ENCODE results near the gene SSTR3.
A peak's percentile ranks its signal among the peaks of the same experiment; 100 is the strongest.

The SSTR3 gene

DNA sequence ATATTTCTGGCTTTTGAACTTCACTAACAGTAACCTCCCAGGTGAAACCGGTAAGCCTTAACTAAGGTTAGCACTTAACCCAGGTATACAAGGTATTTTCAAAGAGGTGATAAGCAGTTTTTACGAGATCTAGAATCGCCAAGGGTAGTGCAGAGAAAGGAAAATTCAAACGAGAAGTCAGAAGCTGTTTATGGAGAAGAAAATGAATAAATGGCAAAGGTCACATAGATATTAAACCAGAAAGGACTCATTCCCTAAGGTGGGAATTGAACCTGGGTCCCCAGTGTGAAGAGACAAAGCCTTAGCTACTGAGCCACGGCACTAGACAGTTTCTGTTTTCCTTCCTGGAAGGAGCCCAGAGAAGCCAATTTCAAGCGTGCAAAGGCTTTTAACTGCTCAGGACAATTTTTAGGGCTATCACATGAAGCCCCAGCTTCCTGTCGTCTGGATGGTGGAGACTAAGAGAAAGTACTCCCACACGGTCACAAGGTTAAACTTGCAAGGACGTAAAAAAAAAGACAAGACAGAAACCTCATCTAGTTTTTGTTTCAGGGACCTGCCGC, 18.6 kb downstream of the SSTR3 start:
- no peaks in the 10 kb centered on the region for H3K27me3 ChIP-seq (ENCODE audit: control insufficient read depth in 1 of 2, insufficient read depth in 2 of 2, low read length in 2 of 2)
- H3K36me3 ChIP-seq (ENCODE audit: control insufficient read depth in 1 of 2, insufficient read depth in 2 of 2, low read length in 2 of 2), result no peaks in the 10 kb centered on the region
- no peak overlapping the region for H3K27ac ChIP-seq (ENCODE audit: low read depth, low read length)
- no peak overlapping the region for H3K9ac ChIP-seq (ENCODE audit: low read depth in 1 of 2, low read length in 2 of 2)
- H3K4me3 ChIP-seq (ENCODE audit: low read depth in 1 of 2, low read length in 2 of 2), result no peak overlapping the region
- H3K9me3 ChIP-seq (ENCODE audit: control insufficient read depth in 1 of 2, low read length in 2 of 2), result no peaks in the 10 kb centered on the region
- H3K4me1 ChIP-seq (ENCODE audit: control insufficient read depth in 1 of 2, insufficient read depth in 2 of 2, low read length in 2 of 2), result peaks cover 30 to 42% of the 10 kb centered on the region in 2 donors

DNA sequence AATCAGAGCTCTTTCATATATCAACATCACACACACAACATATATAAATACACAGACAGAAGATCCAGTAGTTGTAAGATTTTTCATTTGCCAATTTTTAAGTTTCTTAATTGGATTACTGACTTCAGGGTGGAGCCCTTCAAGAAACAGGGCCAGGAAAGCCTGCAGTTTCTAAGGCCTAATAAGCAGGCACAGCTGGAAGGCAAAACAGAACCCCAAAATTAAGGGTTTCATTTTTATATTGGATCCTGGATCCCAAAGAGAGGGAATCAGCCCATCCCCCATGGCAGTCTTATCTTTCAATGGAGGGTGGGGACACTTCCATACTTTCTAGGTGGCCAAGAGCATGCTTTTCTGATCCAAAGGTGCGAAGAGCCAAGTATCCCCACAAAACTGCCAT, 19.5 kb downstream of the SSTR3 start:
- H3K27ac ChIP-seq (ENCODE audit: low read depth, low read length), result no peak overlapping the region
- no peaks in the 10 kb centered on the region for H3K9me3 ChIP-seq (ENCODE audit: control insufficient read depth in 1 of 2, low read length in 2 of 2)
- H3K27me3 ChIP-seq (ENCODE audit: control insufficient read depth in 1 of 2, insufficient read depth in 2 of 2, low read length in 2 of 2), result no peaks in the 10 kb centered on the region
- H3K9ac ChIP-seq (ENCODE audit: low read depth in 1 of 2, low read length in 2 of 2), result no peak overlapping the region
- H3K4me1 ChIP-seq (ENCODE audit: control insufficient read depth in 1 of 2, insufficient read depth in 2 of 2, low read length in 2 of 2), result peaks cover 34 to 46% of the 10 kb centered on the region in 2 donors
- no peak overlapping the region for H3K4me3 ChIP-seq (ENCODE audit: low read depth in 1 of 2, low read length in 2 of 2)
- no peaks in the 10 kb centered on the region for H3K36me3 ChIP-seq (ENCODE audit: control insufficient read depth in 1 of 2, insufficient read depth in 2 of 2, low read length in 2 of 2)

- peaks cover 34 to 46% of the 10 kb centered on the region in 2 donors for H3K4me1 ChIP-seq (ENCODE audit: control insufficient read depth in 1 of 2, insufficient read depth in 2 of 2, low read length in 2 of 2)
- no peak overlapping the region for H3K27ac ChIP-seq (ENCODE audit: low read depth, low read length)
- H3K4me3 ChIP-seq (ENCODE audit: low read depth in 1 of 2, low read length in 2 of 2), result no peak overlapping the region
- no peaks in the 10 kb centered on the region for H3K27me3 ChIP-seq (ENCODE audit: control insufficient read depth in 1 of 2, insufficient read depth in 2 of 2, low read length in 2 of 2)
- no peaks in the 10 kb centered on the region for H3K36me3 ChIP-seq (ENCODE audit: control insufficient read depth in 1 of 2, insufficient read depth in 2 of 2, low read length in 2 of 2)
- H3K9ac ChIP-seq (ENCODE audit: low read depth in 1 of 2, low read length in 2 of 2), result no peak overlapping the region
- no peaks in the 10 kb centered on the region for H3K9me3 ChIP-seq (ENCODE audit: control insufficient read depth in 1 of 2, low read length in 2 of 2)
These were observed 20.1 kb downstream of the SSTR3 start for GRCh38 chr22:37192204-37192603.

GRCh38 chr22:37190262-37190780, 22.0 kb downstream of the SSTR3 start:
- H3K9ac ChIP-seq (ENCODE audit: low read depth in 1 of 2, low read length in 2 of 2), result no peak overlapping the region
- H3K4me1 ChIP-seq (ENCODE audit: control insufficient read depth in 1 of 2, insufficient read depth in 2 of 2, low read length in 2 of 2), result peaks cover 27 to 36% of the 10 kb centered on the region in 2 donors
- H3K4me3 ChIP-seq (ENCODE audit: low read depth in 1 of 2, low read length in 2 of 2), result no peak overlapping the region
- H3K27me3 ChIP-seq (ENCODE audit: control insufficient read depth in 1 of 2, insufficient read depth in 2 of 2, low read length in 2 of 2), result no peaks in the 10 kb centered on the region
- H3K9me3 ChIP-seq (ENCODE audit: control insufficient read depth in 1 of 2, low read length in 2 of 2), result no peaks in the 10 kb centered on the region
- H3K27ac ChIP-seq (ENCODE audit: low read depth, low read length), result no peak overlapping the region
- H3K36me3 ChIP-seq (ENCODE audit: control insufficient read depth in 1 of 2, insufficient read depth in 2 of 2, low read length in 2 of 2), result no peaks in the 10 kb centered on the region

DNA sequence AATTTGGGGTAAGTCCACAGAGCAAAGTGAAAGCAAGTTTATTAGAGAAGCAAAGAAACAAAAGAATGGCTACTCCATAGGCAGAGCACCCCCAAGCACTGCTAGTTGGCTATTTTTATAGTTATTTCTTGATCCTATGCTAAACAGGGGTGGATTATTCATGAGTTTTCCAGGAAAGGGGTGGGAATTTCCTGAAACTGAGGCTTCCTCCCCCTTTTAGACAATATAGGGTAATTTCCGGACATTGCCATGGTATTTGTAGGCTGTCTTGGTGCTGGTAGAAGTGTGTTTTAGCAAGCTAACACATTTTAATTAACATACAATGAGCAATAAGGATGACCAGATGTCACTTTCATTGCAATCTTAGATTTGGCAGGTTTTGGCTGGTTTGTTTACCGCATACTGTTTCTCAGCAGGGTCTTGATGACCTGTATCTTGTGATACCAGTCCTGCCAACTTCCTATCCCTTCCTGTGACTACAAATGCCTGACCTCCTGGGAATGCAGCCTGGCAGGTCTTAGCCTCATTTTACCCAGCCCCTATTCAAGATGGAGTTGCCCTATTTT, 23.3 kb downstream of the SSTR3 start:
- H3K4me3 ChIP-seq (ENCODE audit: low read depth in 1 of 2, low read length in 2 of 2), result peak overlapping the region in 1 of 2 donors; percentile 52
- peak overlapping the region; percentile 86 for H3K27ac ChIP-seq (ENCODE audit: low read depth, low read length)
- H3K4me1 ChIP-seq (ENCODE audit: control insufficient read depth in 1 of 2, insufficient read depth in 2 of 2, low read length in 2 of 2), result peaks cover 27 to 36% of the 10 kb centered on the region in 2 donors
- H3K9me3 ChIP-seq (ENCODE audit: control insufficient read depth in 1 of 2, low read length in 2 of 2), result no peaks in the 10 kb centered on the region
- no peaks in the 10 kb centered on the region for H3K36me3 ChIP-seq (ENCODE audit: control insufficient read depth in 1 of 2, insufficient read depth in 2 of 2, low read length in 2 of 2)
- peak overlapping the region in 1 of 2 donors; percentile 62 for H3K9ac ChIP-seq (ENCODE audit: low read depth in 1 of 2, low read length in 2 of 2)
- no peaks in the 10 kb centered on the region for H3K27me3 ChIP-seq (ENCODE audit: control insufficient read depth in 1 of 2, insufficient read depth in 2 of 2, low read length in 2 of 2)

DNA sequence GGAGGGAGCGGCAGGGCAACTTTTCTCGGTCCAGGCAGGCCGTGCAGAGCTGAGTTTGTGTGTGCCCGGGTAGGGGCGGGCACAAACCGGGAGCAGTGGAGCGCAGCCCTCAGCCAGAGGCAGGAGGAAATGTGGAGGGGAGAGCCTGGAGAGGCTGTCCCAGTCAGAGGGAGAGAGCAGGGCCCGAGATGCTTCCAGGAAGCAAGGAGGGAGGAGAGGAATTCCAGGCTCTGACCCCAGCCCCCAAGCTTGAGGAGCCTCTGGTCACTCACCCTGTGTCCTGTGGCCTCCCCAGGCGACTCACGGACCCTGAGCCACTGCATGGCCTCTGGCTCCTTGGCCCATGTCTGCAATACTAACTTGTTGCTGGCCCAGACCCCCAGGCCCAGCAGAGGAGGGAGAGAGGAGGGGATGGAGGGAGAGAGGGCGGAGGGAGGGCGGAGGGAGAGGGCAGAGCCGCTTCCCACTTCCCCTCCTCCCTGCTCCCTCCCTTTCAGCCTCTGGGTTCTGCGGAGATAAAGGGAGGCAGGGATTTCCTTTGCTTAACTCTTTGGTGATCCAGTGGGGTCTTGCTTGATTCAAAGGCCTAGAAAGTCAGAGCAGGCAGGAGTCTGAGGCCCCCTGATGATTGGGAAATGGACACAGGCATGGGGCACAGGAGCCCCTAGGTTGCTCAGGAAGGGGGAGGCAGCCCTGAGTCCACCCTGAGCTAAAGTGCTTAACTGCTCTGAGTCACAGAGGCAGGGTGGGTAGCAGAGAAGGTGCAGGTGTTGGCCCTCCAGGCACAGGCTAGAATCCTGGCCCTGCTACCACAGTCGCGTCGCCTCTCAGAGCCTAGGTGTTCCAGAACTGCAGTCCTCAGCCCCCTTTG, 24.2 kb downstream of the SSTR3 start, which contains the start of gene C1QTNF6:
C1QTNF6 (minus strand) TSS at position 357 of the 871 bp plus-strand sequence; CDS start at position 323, 34 bp downstream.
- peaks cover 22 to 28% of the 10 kb centered on the region in 2 donors for H3K4me1 ChIP-seq (ENCODE audit: control insufficient read depth in 1 of 2, insufficient read depth in 2 of 2, low read length in 2 of 2)
- H3K36me3 ChIP-seq (ENCODE audit: control insufficient read depth in 1 of 2, insufficient read depth in 2 of 2, low read length in 2 of 2), result no peaks in the 10 kb centered on the region
- no peaks in the 10 kb centered on the region for H3K9me3 ChIP-seq (ENCODE audit: control insufficient read depth in 1 of 2, low read length in 2 of 2)
- peak within 1 kb of the TSS; percentile 62 to 64 for H3K9ac ChIP-seq (ENCODE audit: low read depth in 1 of 2, low read length in 2 of 2)
- no peaks in the 10 kb centered on the region for H3K27me3 ChIP-seq (ENCODE audit: control insufficient read depth in 1 of 2, insufficient read depth in 2 of 2, low read length in 2 of 2)
- peak within 1 kb of the TSS; percentile 86 for H3K27ac ChIP-seq (ENCODE audit: low read depth, low read length)
- peak within 1 kb of the TSS; percentile 58 to 61 for H3K4me3 ChIP-seq (ENCODE audit: low read depth in 1 of 2, low read length in 2 of 2)

GRCh38 chr22:37187552-37187890, 24.8 kb downstream of the SSTR3 start:
- Histone ChIP-seq H3K9ac (ENCODE audit: low read depth in 1 of 2, low read length in 2 of 2) (peak overlapping the region; percentile 47 to 62), H3K4me1 (ENCODE audit: control insufficient read depth in 1 of 2, insufficient read depth in 2 of 2, low read length in 2 of 2) (peaks cover 22 to 24% of the 10 kb centered on the region in 2 donors), H3K27ac (ENCODE audit: low read depth, low read length) (peak overlapping the region; percentile 86), H3K27me3 (ENCODE audit: control insufficient read depth in 1 of 2, insufficient read depth in 2 of 2, low read length in 2 of 2) (no peaks in the 10 kb centered on the region), H3K9me3 (ENCODE audit: control insufficient read depth in 1 of 2, low read length in 2 of 2) (no peaks in the 10 kb centered on the region), H3K4me3 (ENCODE audit: low read depth in 1 of 2, low read length in 2 of 2) (peak overlapping the region; percentile 58 to 61), H3K36me3 (ENCODE audit: control insufficient read depth in 1 of 2, insufficient read depth in 2 of 2, low read length in 2 of 2) (no peaks in the 10 kb centered on the region)

GRCh38 chr22:37186997-37187522, 25.2 kb downstream of the SSTR3 start:
- Histone ChIP-seq H3K9me3 (ENCODE audit: control insufficient read depth in 1 of 2, low read length in 2 of 2) (no peaks in the 10 kb centered on the region), H3K4me3 (ENCODE audit: low read depth in 1 of 2, low read length in 2 of 2) (peak overlapping the region; percentile 28 to 61), H3K9ac (ENCODE audit: low read depth in 1 of 2, low read length in 2 of 2) (peak overlapping the region in 1 of 2 donors; percentile 62), H3K27ac (ENCODE audit: low read depth, low read length) (peak overlapping the region; percentile 86), H3K27me3 (ENCODE audit: control insufficient read depth in 1 of 2, insufficient read depth in 2 of 2, low read length in 2 of 2) (no peaks in the 10 kb centered on the region), H3K36me3 (ENCODE audit: control insufficient read depth in 1 of 2, insufficient read depth in 2 of 2, low read length in 2 of 2) (no peaks in the 10 kb centered on the region), H3K4me1 (ENCODE audit: control insufficient read depth in 1 of 2, insufficient read depth in 2 of 2, low read length in 2 of 2) (peaks cover 22 to 24% of the 10 kb centered on the region in 2 donors)

- Histone ChIP-seq H3K9ac (ENCODE audit: low read depth in 1 of 2, low read length in 2 of 2) (no peak overlapping the region), H3K4me3 (ENCODE audit: low read depth in 1 of 2, low read length in 2 of 2) (no peak overlapping the region), H3K36me3 (ENCODE audit: control insufficient read depth in 1 of 2, insufficient read depth in 2 of 2, low read length in 2 of 2) (no peaks in the 10 kb centered on the region), H3K27me3 (ENCODE audit: control insufficient read depth in 1 of 2, insufficient read depth in 2 of 2, low read length in 2 of 2) (no peaks in the 10 kb centered on the region), H3K27ac (ENCODE audit: low read depth, low read length) (peak overlapping the region; percentile 8), H3K4me1 (ENCODE audit: control insufficient read depth in 1 of 2, insufficient read depth in 2 of 2, low read length in 2 of 2) (peaks cover 22 to 24% of the 10 kb centered on the region in 2 donors), H3K9me3 (ENCODE audit: control insufficient read depth in 1 of 2, low read length in 2 of 2) (no peaks in the 10 kb centered on the region)
These were observed 25.9 kb downstream of the SSTR3 start for GRCh38 chr22:37186228-37186996.

Measured in duodenal mucosa (tissue), 2 donors.